IMR-90 (cell line): Measurements from ENCODE around the gene PI4KA.

ENCODE experiments used
- BHLHE40 ChIP-seq: fragments of 150-350 bp; IDR thresholded peaks from 2 replicates; pipeline ENCODE4 v1.6.1; 2016; ENCODE audit warnings: mild to moderate bottlenecking, low read depth, low read length
- CEBPB ChIP-seq: IDR thresholded peaks from 2 replicates; pipeline ENCODE4 v1.6.1; 2012; ENCODE audit warnings: low read depth, low read length, improper control_type of control experiment
- CTCF ChIP-seq: conservative IDR thresholded peaks from 2 replicates; pipeline ENCODE4 v1.5.1; 2012; ENCODE audit warnings: mild to moderate bottlenecking, low read depth, low read length, improper control_type of control experiment
- ELK1 ChIP-seq: fragments of 150-350 bp; IDR thresholded peaks from 2 replicates; pipeline ENCODE4 v1.6.1; 2016; ENCODE audit warnings: low read depth, mild to moderate bottlenecking, low read length, moderate library complexity, borderline replicate concordance
- MXI1 ChIP-seq: IDR thresholded peaks from 2 replicates; pipeline ENCODE4 v1.6.1; 2012; ENCODE audit warnings: low read depth, mild to moderate bottlenecking, low read length, moderate library complexity, borderline replicate concordance
- NFE2L2 ChIP-seq: fragments of 150-350 bp; IDR thresholded peaks from 2 replicates; pipeline ENCODE4 v1.6.1; 2016; ENCODE audit warnings: low read depth, mild to moderate bottlenecking, low read length
- POLR2A ChIP-seq: IDR thresholded peaks from 2 replicates; pipeline ENCODE4 v1.6.1; 2012; ENCODE audit warnings: mild to moderate bottlenecking, low read depth, low read length
- RAD21 ChIP-seq: IDR thresholded peaks from 2 replicates; pipeline ENCODE4 v1.6.1; 2012; ENCODE audit warnings: low read length, improper control_type of control experiment
- RCOR1 ChIP-seq: IDR thresholded peaks from 2 replicates; pipeline ENCODE4 v1.6.1; 2012; ENCODE audit warnings: mild to moderate bottlenecking, low read length, improper control_type of control experiment; ENCODE audit not compliant: insufficient replicate concordance
- USF2 ChIP-seq: fragments of 150-350 bp; IDR thresholded peaks from 2 replicates; pipeline ENCODE4 v1.6.1; 2017; ENCODE audit warnings: mild to moderate bottlenecking, antibody characterized with exemption, low read length, low read depth

GRCh38 chr22:20666560-20666959, 192.1 kb downstream of the PI4KA start:
- TF ChIP-seq CTCF = no peak
- no peak for TF ChIP-seq POLR2A
- TF ChIP-seq ELK1 = no peak
- no peak for TF ChIP-seq RCOR1
- no peak for TF ChIP-seq USF2
- TF ChIP-seq NFE2L2 = no peak
- no peak for TF ChIP-seq RAD21
- TF ChIP-seq BHLHE40 = no peak
- TF ChIP-seq CEBPB = no peak
- TF ChIP-seq MXI1 = no peak
